ENCODE data around the gene GORASP1. TPM values are rescaled to one million over a fixed set of nuclear protein-coding genes. Genes with fewer than 3 reads are reported as not detected.
A peak's percentile ranks its signal among the peaks of the same experiment; 100 is the strongest.

The GORASP1 gene
- total RNA-seq, 1 donor from 2014 or later: 62.1 TPM

GRCh38 chr3:39106851-39107387, 508 bp downstream of the GORASP1 start:
- Mint-ChIP-seq H3K4me3 (ENCODE audit: unreplicated experiment) (peak overlapping the region; percentile 92), H3K9me3 (ENCODE audit: unreplicated experiment) (no peaks in the 10 kb centered on the region), H3K27me3 (ENCODE audit: unreplicated experiment) (no peaks in the 10 kb centered on the region), H3K36me3 (ENCODE audit: unreplicated experiment) (peaks cover 2% of the 10 kb centered on the region), H3K27ac (ENCODE audit: unreplicated experiment) (peak overlapping the region; percentile 79), H3K4me1 (ENCODE audit: unreplicated experiment) (peaks cover 39% of the 10 kb centered on the region)
- peak; percentile 86 for DNase-seq (ENCODE audit: extremely low spot score, unreplicated experiment)
- no peak for TF ChIP-seq CTCF (IDR thresholded peaks at IDR 0.05)

GRCh38 chr3:39106281-39106811, 1.1 kb downstream of the GORASP1 start:
- Mint-ChIP-seq H3K4me3 (ENCODE audit: unreplicated experiment) (peak overlapping the region; percentile 92), H3K36me3 (ENCODE audit: unreplicated experiment) (peaks cover 2% of the 10 kb centered on the region), H3K4me1 (ENCODE audit: unreplicated experiment) (peaks cover 39% of the 10 kb centered on the region), H3K27ac (ENCODE audit: unreplicated experiment) (peak overlapping the region; percentile 79), H3K27me3 (ENCODE audit: unreplicated experiment) (no peaks in the 10 kb centered on the region), H3K9me3 (ENCODE audit: unreplicated experiment) (no peaks in the 10 kb centered on the region)
- no peak for TF ChIP-seq CTCF (IDR thresholded peaks at IDR 0.05)
- no peak for DNase-seq (ENCODE audit: extremely low spot score, unreplicated experiment)

GRCh38 chr3:39105687-39106063, 1.8 kb downstream of the GORASP1 start:
- H3K27ac Mint-ChIP-seq (ENCODE audit: unreplicated experiment): peak overlapping the region; percentile 79
- no peaks in the 10 kb centered on the region for H3K27me3 Mint-ChIP-seq (ENCODE audit: unreplicated experiment)
- peaks cover 41% of the 10 kb centered on the region for H3K4me1 Mint-ChIP-seq (ENCODE audit: unreplicated experiment)
- H3K9me3 Mint-ChIP-seq (ENCODE audit: unreplicated experiment): no peaks in the 10 kb centered on the region
- TF ChIP-seq CTCF (IDR thresholded peaks at IDR 0.05): no peak
- peaks cover 4% of the 10 kb centered on the region for H3K36me3 Mint-ChIP-seq (ENCODE audit: unreplicated experiment)
- no peak for DNase-seq (ENCODE audit: extremely low spot score, unreplicated experiment)
- H3K4me3 Mint-ChIP-seq (ENCODE audit: unreplicated experiment): peak overlapping the region; percentile 92

- TF ChIP-seq CTCF (IDR thresholded peaks at IDR 0.05): no peak
- DNase-seq (ENCODE audit: extremely low spot score, unreplicated experiment): peak; percentile 75
- Mint-ChIP-seq H3K27ac (ENCODE audit: unreplicated experiment) (peak overlapping the region; percentile 48), H3K4me3 (ENCODE audit: unreplicated experiment) (peak overlapping the region; percentile 92), H3K9me3 (ENCODE audit: unreplicated experiment) (no peaks in the 10 kb centered on the region), H3K4me1 (ENCODE audit: unreplicated experiment) (peaks cover 41% of the 10 kb centered on the region), H3K36me3 (ENCODE audit: unreplicated experiment) (peaks cover 6% of the 10 kb centered on the region), H3K27me3 (ENCODE audit: unreplicated experiment) (no peaks in the 10 kb centered on the region)
These were observed 2.3 kb downstream of the GORASP1 start for GRCh38 chr3:39104961-39105686.

- no peak overlapping the region for H3K4me3 Mint-ChIP-seq (ENCODE audit: unreplicated experiment)
These were observed 3.5 kb downstream of the GORASP1 start for GRCh38 chr3:39103791-39104552.

More at GRCh38 chr3:39103791-39104552, 3.5 kb downstream of the GORASP1 start:
- Mint-ChIP-seq H3K4me1 (ENCODE audit: unreplicated experiment) (peaks cover 41% of the 10 kb centered on the region), H3K27ac (ENCODE audit: unreplicated experiment) (peak overlapping the region; percentile 27), H3K36me3 (ENCODE audit: unreplicated experiment) (peaks cover 4% of the 10 kb centered on the region), H3K9me3 (ENCODE audit: unreplicated experiment) (no peaks in the 10 kb centered on the region), H3K27me3 (ENCODE audit: unreplicated experiment) (no peaks in the 10 kb centered on the region)
- no peak for TF ChIP-seq CTCF (IDR thresholded peaks at IDR 0.05)
- peak; percentile 69 for DNase-seq (ENCODE audit: extremely low spot score, unreplicated experiment)

Measured in osteocyte (in vitro differentiated cells).